Measurements from ENCODE around the gene ACOXL.
A peak's percentile ranks its signal among the peaks of the same experiment; 100 is the strongest.

DNA sequence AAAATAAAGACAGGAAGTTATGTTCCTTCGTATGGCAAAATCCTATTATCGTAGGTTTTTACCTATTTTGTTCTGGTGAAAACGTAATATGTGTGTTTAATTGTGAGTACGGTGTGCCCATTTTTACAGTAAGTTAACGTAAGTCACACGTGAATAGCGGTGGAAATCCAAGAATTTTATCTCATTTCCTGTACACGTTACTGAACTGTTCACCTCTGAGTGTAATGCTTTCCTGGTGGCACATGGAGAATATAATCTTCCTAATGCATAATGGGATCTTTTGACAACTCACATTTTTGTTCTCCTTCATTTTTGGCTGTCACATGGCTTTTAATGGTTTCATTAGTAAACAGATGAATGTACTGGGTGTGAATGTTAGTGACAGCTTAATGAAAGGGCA, 416.6 kb downstream of the ACOXL start:
- peak; percentile 24 for TF ChIP-seq POLR2A (IDR thresholded peaks at IDR 0.05; ENCODE audit: low read length)
- no peak for TF ChIP-seq GATA1 (IDR thresholded peaks at IDR 0.05; ENCODE audit: low read depth, low read length)

All from erythroblast (primary cell).